Osteoblast (primary cell): ENCODE data around the gene SRP14. TPM values are rescaled to one million over a fixed set of nuclear protein-coding genes. Genes with fewer than 3 reads are reported as not detected.

ENCODE experiments used
- DNase-seq: peaks from one replicate; pipeline ENCODE4 v3.0.0; 2011; ENCODE audit warnings: low spot score, mixed read lengths; ENCODE audit not compliant: insufficient read length; ENCODE audit errors: missing footprints
- H2AFZ ChIP-seq: 2 replicates; pipeline ENCODE4 v1.6.0; 2011; ENCODE audit warnings: mild to moderate bottlenecking, low read length
- H3K27ac ChIP-seq: 2 replicates; pipeline ENCODE4 v1.5.1; 2011; ENCODE audit warnings: mild to moderate bottlenecking, low read depth, low read length, moderate library complexity
- H3K27me3 ChIP-seq: 2 replicates; pipeline ENCODE4 v1.6.0; 2012; ENCODE audit warnings: mild to moderate bottlenecking, control low read depth, inconsistent platforms, low read length, moderate library complexity; ENCODE audit not compliant: insufficient read depth
- H3K36me3 ChIP-seq: 2 replicates; pipeline ENCODE4 v1.5.1; 2011; ENCODE audit warnings: mild to moderate bottlenecking, low read length, control low read depth, moderate library complexity; ENCODE audit not compliant: insufficient read depth
- H3K4me1 ChIP-seq: 2 replicates; pipeline ENCODE4 v1.5.1; 2011; ENCODE audit warnings: mild to moderate bottlenecking, low read length, control low read depth, moderate library complexity; ENCODE audit not compliant: insufficient read depth
- H3K4me2 ChIP-seq: 2 replicates; pipeline ENCODE4 v1.6.0; 2011; ENCODE audit warnings: mild to moderate bottlenecking, low read length; ENCODE audit not compliant: insufficient read depth
- H3K4me3 ChIP-seq: fragments of 200-600 bp; sonication (generic); 3 replicates; pipeline ENCODE4 v1.5.1; 2012; ENCODE audit warnings: mild to moderate bottlenecking, low read length, inconsistent platforms; ENCODE audit not compliant: insufficient read depth
- H3K79me2 ChIP-seq: 2 replicates; pipeline ENCODE4 v1.6.0; 2012; ENCODE audit warnings: mild to moderate bottlenecking, low read length, control low read depth, inconsistent platforms; ENCODE audit not compliant: insufficient read depth
- H3K9me3 ChIP-seq: 2 replicates; pipeline ENCODE4 v1.5.1; 2011; ENCODE audit warnings: low read depth, low read length, control low read depth
- H4K20me1 ChIP-seq: 2 replicates; pipeline ENCODE4 v1.6.0; 2012; ENCODE audit warnings: mild to moderate bottlenecking, low read length, control low read depth; ENCODE audit not compliant: insufficient read depth
- CTCF ChIP-seq: IDR thresholded peaks from 2 replicates; pipeline ENCODE4 v1.5.1; 2011; ENCODE audit warnings: mild to moderate bottlenecking, low read depth, low read length, moderate library complexity; ENCODE audit errors: extremely low read depth
- total RNA-seq: library from RNA; depleted of rRNA; stranded (reverse); fragments of >200 nt; gene quantifications from 2 replicates; pipeline ENCODE4 v1.2.3, GENCODE V29; 2012

Gene SRP14
- total RNA-seq, 1 donor, result 81.4 TPM

- H3K27me3 ChIP-seq, result no peaks in the 10 kb centered on the region
- no peak overlapping the region for H3K27ac ChIP-seq
- H3K79me2 ChIP-seq, result peaks cover 4% of the 10 kb centered on the region
- no peak overlapping the region for H3K4me3 ChIP-seq
- H3K36me3 ChIP-seq, result peaks cover 92% of the 10 kb centered on the region
- H3K4me1 ChIP-seq, result no peaks in the 10 kb centered on the region
- no peak for TF ChIP-seq CTCF
- H3K4me2 ChIP-seq, result no peak overlapping the region
- no peaks in the 10 kb centered on the region for H4K20me1 ChIP-seq
- DNase-seq, result no peak
- H3K9me3 ChIP-seq, result no peaks in the 10 kb centered on the region
- no peak overlapping the region for H2AFZ ChIP-seq
Observed at GRCh38 chr15:40031300-40031699, 7.7 kb downstream of the SRP14 start.

DNA sequence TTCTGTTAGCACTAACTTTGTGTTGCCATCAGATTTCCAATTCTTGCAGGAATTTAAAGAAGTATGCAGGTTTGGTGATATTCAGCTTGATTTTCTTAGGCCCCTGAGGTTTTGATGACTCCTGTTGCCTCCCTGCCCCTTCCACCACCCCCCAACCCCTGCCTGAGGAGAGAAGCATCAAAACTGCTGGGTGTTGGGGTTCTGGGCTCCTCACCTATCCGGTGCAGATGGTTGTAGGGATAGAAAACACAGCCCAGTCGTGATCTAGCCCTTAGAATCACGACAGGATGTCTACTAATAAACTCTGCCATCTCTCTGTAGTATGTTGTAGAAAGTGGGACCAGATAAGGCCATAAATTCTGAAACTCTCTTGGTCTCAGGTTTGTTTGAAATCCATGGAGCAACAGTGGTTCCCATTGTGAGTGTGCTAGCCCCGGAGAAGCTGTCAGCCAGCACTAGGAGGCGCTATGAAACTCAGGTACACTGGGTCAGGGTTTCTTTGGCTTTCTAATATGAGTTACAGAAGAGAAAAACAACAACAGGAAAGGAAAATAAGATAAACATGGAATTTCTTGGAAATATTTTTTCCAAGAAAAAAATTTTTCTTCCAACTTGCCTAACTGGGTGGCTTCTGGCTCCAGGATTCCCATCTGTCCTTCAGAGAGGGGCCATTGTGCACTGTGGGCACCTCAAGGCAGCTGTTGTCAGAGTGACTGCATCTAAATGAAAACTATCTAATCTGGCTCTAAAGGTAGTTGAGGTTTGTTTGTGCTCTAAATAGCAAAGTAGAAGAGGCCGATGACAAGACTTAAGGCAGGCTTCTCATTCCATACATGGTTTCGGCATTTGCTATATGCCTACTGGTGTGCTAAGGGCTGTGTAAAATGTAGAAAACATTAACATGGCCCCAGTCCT is 8.7 kb downstream of the SRP14 start:
- no peak for DNase-seq
- Histone ChIP-seq H3K9me3 (no peaks in the 10 kb centered on the region), H3K4me3 (no peak overlapping the region), H3K27ac (no peak overlapping the region), H3K79me2 (no peaks in the 10 kb centered on the region), H3K4me2 (no peak overlapping the region), H3K27me3 (no peaks in the 10 kb centered on the region), H4K20me1 (no peaks in the 10 kb centered on the region), H3K4me1 (no peaks in the 10 kb centered on the region), H2AFZ (no peak overlapping the region), H3K36me3 (peaks cover 89% of the 10 kb centered on the region)
- peak; percentile 67 for TF ChIP-seq CTCF

DNA sequence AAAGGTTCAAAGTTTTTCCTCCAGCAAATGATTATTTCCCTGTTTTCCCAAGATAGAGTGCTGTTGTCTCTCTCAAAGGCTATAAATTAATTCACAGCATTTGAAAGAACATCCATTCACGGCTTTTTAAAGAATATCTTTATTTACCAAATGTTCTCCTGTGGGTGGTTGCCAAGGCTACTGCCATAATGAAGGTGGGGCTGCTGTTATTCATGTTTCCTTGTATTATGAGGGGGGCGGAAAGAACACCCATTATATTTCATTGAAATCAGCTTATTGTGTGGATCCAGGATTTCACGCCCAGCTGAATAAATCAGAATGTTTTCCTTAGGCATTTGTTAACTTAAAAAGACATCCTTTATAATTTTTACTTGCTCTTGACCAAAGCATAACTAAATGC is 10.1 kb downstream of the SRP14 start:
- Histone ChIP-seq H2AFZ (no peak overlapping the region), H3K4me2 (no peak overlapping the region), H3K36me3 (peaks cover 88% of the 10 kb centered on the region), H3K4me1 (no peaks in the 10 kb centered on the region), H4K20me1 (no peaks in the 10 kb centered on the region), H3K27me3 (no peaks in the 10 kb centered on the region), H3K9me3 (no peaks in the 10 kb centered on the region), H3K4me3 (no peak overlapping the region), H3K79me2 (no peaks in the 10 kb centered on the region), H3K27ac (no peak overlapping the region)
- DNase-seq, result no peak
- TF ChIP-seq CTCF, result no peak

DNA sequence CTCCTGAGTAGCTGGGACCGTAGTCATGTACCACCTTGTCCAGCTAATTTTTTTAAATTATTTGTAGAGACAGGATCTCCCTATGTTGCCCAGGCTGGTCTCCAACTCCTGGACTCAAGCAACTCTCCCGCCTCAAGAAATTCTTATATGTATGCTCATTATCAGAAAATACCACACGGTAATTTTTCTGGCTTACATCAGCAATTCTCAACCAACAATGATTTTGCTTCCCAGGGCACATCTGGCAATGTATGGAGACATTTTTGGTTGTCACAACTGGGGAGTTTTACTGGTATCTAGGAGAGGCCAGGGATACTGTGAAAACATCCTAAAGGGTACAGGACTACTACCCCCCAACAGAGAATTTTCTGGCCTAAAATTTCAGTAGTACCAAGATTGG is 10.8 kb downstream of the SRP14 start:
- H3K79me2 ChIP-seq, result no peaks in the 10 kb centered on the region
- H3K27me3 ChIP-seq, result no peaks in the 10 kb centered on the region
- no peak overlapping the region for H2AFZ ChIP-seq
- H4K20me1 ChIP-seq, result no peaks in the 10 kb centered on the region
- no peak for DNase-seq
- no peak for TF ChIP-seq CTCF
- no peak overlapping the region for H3K4me2 ChIP-seq
- H3K36me3 ChIP-seq, result peaks cover 90% of the 10 kb centered on the region
- H3K4me3 ChIP-seq, result no peak overlapping the region
- no peaks in the 10 kb centered on the region for H3K4me1 ChIP-seq
- no peak overlapping the region for H3K27ac ChIP-seq
- no peaks in the 10 kb centered on the region for H3K9me3 ChIP-seq
